NCI-H69 (cell line): ENCODE results near the gene MYO1D.
"Not testable (repeated sequence)": the region's sequence is repeated elsewhere in the genome, so short reads cannot be mapped to it uniquely, and the experiment has no call there.

ENCODE experiments used
- DNase-seq: peaks from one replicate; lab custom pipeline; 2025; lab: John Stamatoyannopoulos, UW

The MYO1D gene

GRCh38 chr17:32528825-32529224 lies 348.1 kb downstream of the MYO1D start:
- DNase-seq: no peak

DNA sequence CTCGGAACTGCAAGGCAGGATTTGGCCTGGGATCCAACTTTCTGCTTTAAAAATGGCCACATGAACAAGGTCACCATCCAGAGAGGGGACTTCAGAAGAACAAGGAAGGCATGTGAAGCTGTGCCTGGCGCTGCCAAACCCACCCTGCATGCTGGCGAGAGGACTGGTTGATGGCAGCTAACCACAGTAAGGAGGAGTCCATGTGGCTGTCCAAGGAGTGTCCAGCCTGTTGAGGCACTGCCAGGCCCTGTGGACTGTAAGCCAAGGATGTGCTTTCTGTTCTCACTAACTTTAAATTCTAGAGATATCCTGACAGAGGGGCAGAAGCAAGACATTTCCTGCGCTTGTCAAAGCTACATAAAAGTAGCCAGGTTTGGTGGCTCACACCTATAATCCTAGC lies 349.8 kb downstream of the MYO1D start:
- DNase-seq: no peak

- no peak for DNase-seq
Observed at GRCh38 chr17:32525122-32525521, 351.8 kb downstream of the MYO1D start.

GRCh38 chr17:32524553-32524880 lies 352.4 kb downstream of the MYO1D start:
- DNase-seq: not testable (repeated sequence)

GRCh38 chr17:32523827-32524552 lies 352.9 kb downstream of the MYO1D start:
- no peak for DNase-seq

GRCh38 chr17:32523017-32523680 lies 353.8 kb downstream of the MYO1D start:
- DNase-seq: peak; percentile 18

DNA sequence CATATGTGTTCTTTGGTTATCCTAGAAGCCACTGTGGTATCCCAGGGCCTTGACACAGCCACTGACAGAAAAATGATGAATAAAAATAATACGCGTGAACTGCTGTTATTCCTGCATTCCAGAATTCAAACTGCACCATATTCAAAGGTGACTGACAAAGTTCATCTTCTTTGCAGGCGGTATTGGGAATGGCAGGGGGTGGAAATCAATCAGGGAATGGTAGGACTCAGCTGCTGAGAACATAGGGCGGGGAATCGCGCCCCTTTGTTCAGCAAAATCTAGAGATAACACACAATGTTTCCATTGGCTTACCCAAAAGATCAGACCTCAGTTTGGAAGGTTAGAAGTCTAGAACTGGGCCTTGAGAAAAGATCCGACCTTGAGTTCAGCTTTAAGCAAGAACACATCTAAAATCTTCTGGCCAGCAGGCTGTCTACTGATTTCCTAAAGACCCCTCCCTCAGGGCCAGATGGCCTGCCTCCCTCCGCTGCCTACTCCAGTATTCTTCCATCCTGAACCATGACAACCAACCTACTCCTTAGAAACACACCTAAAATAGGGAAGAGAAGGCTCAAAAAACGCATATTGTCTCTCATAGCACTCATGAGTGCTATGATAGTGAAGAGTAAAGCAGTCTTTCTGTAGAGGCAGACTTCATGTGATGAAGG lies 356.1 kb downstream of the MYO1D start:
- DNase-seq: peak; percentile 46

GRCh38 chr17:32520104-32520701 lies 356.7 kb downstream of the MYO1D start:
- peak; percentile 81 for DNase-seq

GRCh38 chr17:32519228-32520103 lies 357.5 kb downstream of the MYO1D start:
- peak; percentile 98 for DNase-seq

DNA sequence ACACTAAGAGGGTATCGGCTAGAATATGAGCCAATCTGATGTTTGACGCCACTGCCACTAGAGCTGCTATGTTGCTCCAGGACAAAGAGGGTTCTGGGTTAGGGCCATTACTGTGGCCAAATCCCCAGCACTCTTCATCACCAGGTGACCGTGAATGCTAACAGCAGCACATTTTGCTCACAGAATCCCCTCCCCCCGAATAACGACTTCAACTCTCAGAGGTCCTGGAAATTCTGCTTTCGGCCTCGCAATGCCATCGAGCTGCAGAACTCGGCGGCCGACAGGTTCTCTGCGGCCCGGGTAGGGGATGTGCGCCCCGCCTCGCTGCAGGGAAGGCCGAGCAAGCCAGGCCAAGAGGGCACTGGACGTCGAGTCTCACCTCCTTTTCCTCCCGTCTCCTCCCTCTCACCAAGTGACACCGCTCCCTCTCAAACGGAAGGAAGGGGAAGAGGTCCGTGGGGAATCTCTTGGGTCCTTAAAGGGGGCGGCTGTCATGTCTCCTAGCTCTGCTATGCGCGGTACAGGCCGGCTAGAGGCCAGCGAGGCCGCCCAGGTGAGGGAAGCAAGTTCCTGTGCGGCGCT lies 358.2 kb downstream of the MYO1D start:
- DNase-seq: peak; percentile 64

GRCh38 chr17:32517982-32518381 lies 358.9 kb downstream of the MYO1D start:
- DNase-seq: no peak

DNA sequence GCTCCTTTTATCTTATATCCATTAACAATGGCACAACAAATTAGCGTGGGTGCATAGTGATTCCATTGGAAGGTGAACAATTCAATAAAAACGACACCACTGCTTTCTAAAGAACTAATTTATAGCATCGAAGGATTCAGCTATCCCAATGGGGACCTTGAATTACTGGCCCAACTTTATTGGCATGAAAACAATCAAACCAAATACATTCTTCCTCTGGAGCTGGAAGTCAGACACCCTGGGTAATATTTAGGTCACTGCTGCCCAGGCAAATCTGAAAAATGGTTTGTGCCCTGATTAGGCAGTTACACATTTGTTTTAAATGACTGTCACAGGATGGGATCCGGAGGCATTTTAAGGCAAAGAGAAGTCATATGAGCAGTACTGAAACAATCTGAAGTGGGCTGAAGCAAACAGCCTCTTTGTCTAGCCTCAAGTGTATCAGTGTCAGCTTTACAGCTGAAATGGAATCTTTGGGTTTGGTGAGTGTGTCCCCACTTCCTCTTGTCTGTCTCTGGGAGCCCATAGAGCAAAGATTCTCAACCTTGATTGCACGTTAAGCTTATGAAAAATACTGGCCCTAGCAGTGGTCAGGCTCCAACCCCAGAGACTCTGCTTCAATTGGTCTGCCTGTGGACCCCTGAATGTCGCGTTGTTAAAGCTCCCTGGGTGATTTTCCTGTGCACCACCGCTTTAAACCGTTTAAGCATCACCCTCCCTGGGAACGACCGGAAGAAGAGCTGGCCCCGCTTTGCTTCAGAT lies 359.8 kb downstream of the MYO1D start:
- peak; percentile 43 for DNase-seq

DNA sequence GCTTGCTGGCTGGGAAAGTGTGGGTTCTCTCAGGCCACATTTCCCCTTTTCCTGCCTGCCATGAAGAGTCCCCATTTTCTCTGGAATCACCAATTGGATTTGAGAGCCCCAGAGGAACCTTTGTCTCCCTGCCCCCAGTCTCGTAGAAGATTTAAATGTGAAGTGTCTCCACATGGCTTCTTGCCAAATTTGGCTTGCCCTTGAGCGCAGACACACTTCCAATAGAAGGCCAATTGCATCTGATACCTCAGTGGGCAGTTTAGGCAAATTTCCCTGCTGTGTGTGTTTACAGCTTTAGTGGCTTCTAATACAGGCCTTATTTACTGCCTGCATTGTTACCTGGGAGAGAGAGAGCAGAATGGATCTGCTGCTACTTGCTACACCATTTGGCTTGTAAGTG lies 360.5 kb downstream of the MYO1D start:
- peak; percentile 94 for DNase-seq

- peak; percentile 34 for DNase-seq
Observed at GRCh38 chr17:32515677-32516383, 361.1 kb downstream of the MYO1D start.

- no peak for DNase-seq
Observed at GRCh38 chr17:32514606-32515005, 362.3 kb downstream of the MYO1D start.

GRCh38 chr17:32513579-32513978 lies 363.3 kb downstream of the MYO1D start:
- no peak for DNase-seq

GRCh38 chr17:32512328-32512727 lies 364.6 kb downstream of the MYO1D start:
- DNase-seq: no peak

GRCh38 chr17:32510466-32510865 lies 366.5 kb downstream of the MYO1D start:
- DNase-seq: no peak

- no peak for DNase-seq
Observed at GRCh38 chr17:32508926-32509325, 368.0 kb downstream of the MYO1D start.
